Measurements from ENCODE around the gene DACT1. TPM values are rescaled to one million over a fixed set of nuclear protein-coding genes. Genes with fewer than 3 reads are reported as not detected.

The DACT1 gene
- total RNA-seq, 3 donors from 2014 or later = 5.0 to 9.8 (median 5.1) TPM

- no peak overlapping the region for H3K4me3 ChIP-seq
- H3K4me1 ChIP-seq = no peaks in the 10 kb centered on the region
- H3K27ac ChIP-seq = no peak overlapping the region
- no peaks in the 10 kb centered on the region for H3K36me3 ChIP-seq
- intact Hi-C loops (cut with DNase I; ENCODE audit: low total_unique reads) = no loop called here
- DNase-seq (ENCODE audit: low spot score in 2 of 2) = no peak
- TF ChIP-seq CTCF (IDR thresholded peaks at IDR 0.05) (no peak), POLR2A (IDR thresholded peaks at IDR 0.05) (no peak), POLR2AphosphoS5 (IDR thresholded peaks at IDR 0.05) (no peak)
- no peaks in the 10 kb centered on the region for H3K27me3 ChIP-seq
- no peaks in the 10 kb centered on the region for H3K9me3 ChIP-seq
These were observed 42.9 kb downstream of the DACT1 start for GRCh38 chr14:58680698-58681097.

- intact Hi-C loops (cut with DNase I; ENCODE audit: low total_unique reads) = no loop called here
- DNase-seq (ENCODE audit: low spot score in 2 of 2) = no peak
- Histone ChIP-seq H3K9me3 (peaks cover 0 to 7% of the 10 kb centered on the region in 2 donors), H3K4me3 (no peak overlapping the region), H3K27ac (no peak overlapping the region), H3K36me3 (no peaks in the 10 kb centered on the region), H3K27me3 (no peaks in the 10 kb centered on the region), H3K4me1 (no peaks in the 10 kb centered on the region)
- TF ChIP-seq CTCF (IDR thresholded peaks at IDR 0.05) (no peak), POLR2A (IDR thresholded peaks at IDR 0.05) (no peak), POLR2AphosphoS5 (IDR thresholded peaks at IDR 0.05) (no peak)
These were observed 49.6 kb downstream of the DACT1 start for GRCh38 chr14:58687232-58687795.

GRCh38 chr14:58690801-58691516 lies 53.2 kb downstream of the DACT1 start:
- H3K27ac ChIP-seq = no peak overlapping the region
- no peaks in the 10 kb centered on the region for H3K36me3 ChIP-seq
- no peak overlapping the region for H3K4me3 ChIP-seq
- H3K4me1 ChIP-seq = no peaks in the 10 kb centered on the region
- intact Hi-C loops (cut with DNase I; ENCODE audit: low total_unique reads) = no loop called here
- no peak for TF ChIP-seq POLR2AphosphoS5 (IDR thresholded peaks at IDR 0.05)
- TF ChIP-seq POLR2A (IDR thresholded peaks at IDR 0.05) = no peak
- TF ChIP-seq CTCF (IDR thresholded peaks at IDR 0.05) = no peak
- H3K27me3 ChIP-seq = no peaks in the 10 kb centered on the region
- H3K9me3 ChIP-seq = peaks cover 0 to 7% of the 10 kb centered on the region in 2 donors
- no peak for DNase-seq (ENCODE audit: low spot score in 2 of 2)

GRCh38 chr14:58693048-58693447 lies 55.3 kb downstream of the DACT1 start:
- no peaks in the 10 kb centered on the region for H3K36me3 ChIP-seq
- intact Hi-C loops (cut with DNase I; ENCODE audit: low total_unique reads) = no loop called here
- H3K9me3 ChIP-seq = no peaks in the 10 kb centered on the region
- H3K27ac ChIP-seq = no peak overlapping the region
- TF ChIP-seq POLR2AphosphoS5 (IDR thresholded peaks at IDR 0.05) (no peak), POLR2A (IDR thresholded peaks at IDR 0.05) (no peak), CTCF (IDR thresholded peaks at IDR 0.05) (no peak)
- no peaks in the 10 kb centered on the region for H3K27me3 ChIP-seq
- H3K4me3 ChIP-seq = no peak overlapping the region
- no peak for DNase-seq (ENCODE audit: low spot score in 2 of 2)
- no peaks in the 10 kb centered on the region for H3K4me1 ChIP-seq

GRCh38 chr14:58695514-58695913 lies 57.8 kb downstream of the DACT1 start:
- intact Hi-C loops (cut with DNase I; ENCODE audit: low total_unique reads) = no loop called here
- no peaks in the 10 kb centered on the region for H3K27me3 ChIP-seq
- TF ChIP-seq POLR2A (IDR thresholded peaks at IDR 0.05) = no peak
- no peak for TF ChIP-seq POLR2AphosphoS5 (IDR thresholded peaks at IDR 0.05)
- TF ChIP-seq CTCF (IDR thresholded peaks at IDR 0.05) = no peak
- no peaks in the 10 kb centered on the region for H3K4me1 ChIP-seq
- no peak overlapping the region for H3K27ac ChIP-seq
- DNase-seq (ENCODE audit: low spot score in 2 of 2) = no peak
- no peaks in the 10 kb centered on the region for H3K9me3 ChIP-seq
- H3K36me3 ChIP-seq = no peaks in the 10 kb centered on the region
- no peak overlapping the region for H3K4me3 ChIP-seq

Data from breast epithelium (tissue), 4 donors.